Activated CD4-positive, alpha-beta memory T cell treated with anti-CD3 and anti-CD28 coated beads for 36 hours (primary cell): ENCODE results near the gene TMSB15C. TPM values are rescaled to one million over a fixed set of nuclear protein-coding genes. Genes with fewer than 3 reads are reported as not detected.

Experiments used
- CTCF ChIA-PET: fragments of 350-600 bp; sonication (Branson Sonifier 250); formaldehyde crosslinking; loops from one replicate; lab custom pipeline; 2021; ENCODE audit warnings: antibody characterized with exemption, inconsistent platforms; lab: Charles Lee
- POLR2A ChIA-PET: fragments of 350-600 bp; sonication (Branson Sonifier 250); formaldehyde crosslinking; loops from one replicate; lab custom pipeline; 2021; ENCODE audit warnings: antibody characterized with exemption; lab: Charles Lee
- DNase-seq: peaks from one replicate; pipeline ENCODE4 v3.0.0-alpha.2; 2020
- H3K27ac Mint-ChIP-seq: one replicate; pipeline ENCODE4 v1.8.0; 2021; ENCODE audit warnings: mixed read lengths
- H3K27me3 Mint-ChIP-seq: one replicate; pipeline ENCODE4 v1.8.0; 2021; ENCODE audit warnings: mixed read lengths
- H3K36me3 Mint-ChIP-seq: one replicate; pipeline ENCODE4 v1.8.0; 2021; ENCODE audit warnings: mixed read lengths
- H3K4me1 Mint-ChIP-seq: one replicate; pipeline ENCODE4 v1.8.0; 2021; ENCODE audit warnings: low read depth, mixed read lengths
- H3K4me3 Mint-ChIP-seq: one replicate; pipeline ENCODE4 v1.8.0; 2021; ENCODE audit warnings: mild to moderate bottlenecking, mixed read lengths
- H3K9me3 Mint-ChIP-seq: one replicate; pipeline ENCODE4 v1.8.0; 2021; ENCODE audit warnings: mixed read lengths
- intact Hi-C: fragments of 100-400 bp; cut with micrococcal nuclease; formaldehyde crosslinking; loops from one replicate; pipeline ENCODE4 v1.15.1; 2023
- total RNA-seq, 2 experiments: library from RNA; stranded (reverse); gene quantifications; one replicate each; pipeline ENCODE4 v1.2.3, GENCODE V29; 2021

Gene TMSB15C
- total RNA-seq, 2 experiments from 2014 or later, result 1.6 to 2.7 TPM

DNA sequence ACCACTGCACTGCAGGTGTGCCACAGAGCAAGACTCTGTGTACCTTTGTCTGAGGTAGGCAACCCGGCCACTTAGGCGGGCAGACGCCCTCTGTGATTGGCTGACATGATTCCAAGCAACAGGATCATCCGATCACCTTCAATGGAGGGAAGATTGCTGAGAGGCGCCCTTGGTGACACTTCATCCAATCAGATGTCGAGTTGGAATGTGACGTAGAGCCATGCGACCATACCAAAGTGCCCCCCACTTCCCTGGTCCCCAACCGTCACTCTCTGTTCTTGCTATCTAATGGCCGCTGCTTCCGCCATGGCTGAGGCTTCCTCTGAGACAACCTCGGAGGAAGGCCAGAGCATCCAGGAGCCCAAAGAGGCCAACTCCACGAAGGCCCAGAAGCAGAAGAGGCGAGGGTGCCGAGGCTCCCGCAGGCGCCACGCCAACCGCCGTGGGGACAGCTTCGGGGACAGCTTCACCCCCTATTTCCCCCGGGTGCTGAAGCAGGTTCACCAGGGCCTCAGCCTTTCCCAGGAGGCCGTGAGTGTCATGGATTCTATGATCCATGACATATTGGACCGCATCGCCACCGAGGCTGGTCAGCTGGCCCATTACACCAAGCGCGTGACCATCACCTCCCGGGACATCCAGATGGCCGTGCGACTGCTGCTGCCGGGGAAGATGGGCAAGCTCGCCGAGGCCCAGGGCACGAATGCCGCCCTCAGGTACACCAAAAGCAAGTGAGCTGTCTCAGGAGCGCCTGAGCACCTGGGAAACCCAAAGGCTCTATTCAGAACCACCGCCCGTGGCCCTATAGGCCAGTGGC is 36.1 kb downstream of the TMSB15C start, which contains the start of gene H2BW2:
TSS of gene H2BW2 (plus strand) at position 268 of the 817 bp plus-strand sequence. CDS start at position 307, 39 bp downstream.
- Mint-ChIP-seq H3K27me3 (peaks cover 13% of the 10 kb centered on the region), H3K9me3 (no peaks in the 10 kb centered on the region), H3K27ac (no peak within 1 kb of the TSS), H3K36me3 (no peaks in the 10 kb centered on the region), H3K4me3 (no peak within 1 kb of the TSS), H3K4me1 (no peaks in the 10 kb centered on the region)
- CTCF ChIA-PET, result no interaction called here
- DNase-seq, result no peak
- intact Hi-C loops, result no loop called here
- POLR2A ChIA-PET, result no interaction called here

Other genes with a start within 250 kb of the TMSB15C start
- gene RAB9B, start 244.0 kb downstream of the TMSB15C start, total RNA-seq, result under 1 TPM; 0.44 to 0.57 TPM
- 1 to 10 TPM; 6.2 to 8.6 TPM for gene TMSB15B, start 113.6 kb downstream of the TMSB15C start, total RNA-seq
- not detected for gene H2BW1, start 62.5 kb downstream of the TMSB15C start, total RNA-seq
- gene H2BW2, start 36.3 kb downstream of the TMSB15C start, total RNA-seq, result not detected
- gene ZCCHC18, start 36.3 kb upstream of the TMSB15C start, total RNA-seq, result under 1 TPM; 0.36 to 0.77 TPM
- 1 to 10 TPM; 3.6 to 4.2 TPM for gene SLC25A53, start 80.8 kb upstream of the TMSB15C start, total RNA-seq
- gene FAM199X, start 90.2 kb upstream of the TMSB15C start, total RNA-seq, result 1 to 10 TPM; 8.3 to 9.1 TPM
- gene ESX1, start 178.7 kb upstream of the TMSB15C start, total RNA-seq, result not detected